Mesenchymal stem cell (in vitro differentiated cells and primary cell): ENCODE measurements around the gene TRPC4.

Source experiments
- DNase-seq: peaks from one replicate; pipeline ENCODE4 v3.0.0-alpha.2; 2013
- H2AFZ ChIP-seq: one replicate; pipeline ENCODE4 v1.6.1; 2013; ENCODE audit warnings: low read depth, mild to moderate bottlenecking, control low read depth, inconsistent platforms, low read length, moderate library complexity
- H2AK5ac ChIP-seq: 2 replicates; pipeline ENCODE4 v1.6.1; 2013; ENCODE audit warnings: low read length, moderate library complexity, mild to moderate bottlenecking, inconsistent platforms; ENCODE audit not compliant: severe bottlenecking
- H2BK120ac ChIP-seq: one replicate; pipeline ENCODE4 v1.6.1; 2013; ENCODE audit warnings: low read depth, mild to moderate bottlenecking, inconsistent platforms, low read length, moderate library complexity
- H2BK12ac ChIP-seq, 2 experiments: one replicate each; pipeline ENCODE4 v1.6.1; 2013; ENCODE audit warnings: inconsistent platforms in 2 of 2, low read length in 2 of 2, mild to moderate bottlenecking in 2 of 2, moderate library complexity in 2 of 2, control low read depth in 1 of 2
- H2BK15ac ChIP-seq: one replicate; pipeline ENCODE4 v1.6.1; 2013; ENCODE audit warnings: mild to moderate bottlenecking, low read depth, inconsistent platforms; ENCODE audit not compliant: poor library complexity, severe bottlenecking
- H2BK5ac ChIP-seq: 2 replicates; pipeline ENCODE4 v1.6.1; 2013; ENCODE audit warnings: low read depth, mild to moderate bottlenecking, low read length, control low read depth, inconsistent platforms; ENCODE audit not compliant: poor library complexity, severe bottlenecking
- H3K14ac ChIP-seq, 2 experiments: one replicate each; pipeline ENCODE4 v1.6.1; 2013; ENCODE audit warnings: inconsistent platforms in 2 of 2, low read length in 2 of 2, control low read depth in 1 of 2, mild to moderate bottlenecking in 1 of 2, moderate library complexity in 1 of 2
- H3K18ac ChIP-seq, 2 experiments: one replicate each; pipeline ENCODE4 v1.6.1; 2013; ENCODE audit warnings: inconsistent platforms in 2 of 2, low read length in 2 of 2, control low read depth in 1 of 2, low read depth in 1 of 2, mild to moderate bottlenecking in 1 of 2
- H3K23ac ChIP-seq, 2 experiments: one replicate each; pipeline ENCODE4 v1.6.1; 2013; ENCODE audit warnings: inconsistent platforms in 2 of 2, low read length in 2 of 2, mild to moderate bottlenecking in 2 of 2, moderate library complexity in 2 of 2, control low read depth in 1 of 2
- H3K27ac ChIP-seq: 2 replicates; pipeline ENCODE4 v1.5.1; 2013; ENCODE audit warnings: mild to moderate bottlenecking, moderate library complexity, low read length, control low read depth, inconsistent platforms; ENCODE audit not compliant: poor library complexity, severe bottlenecking
- H3K27me3 ChIP-seq, 2 experiments: 2 replicates each; pipeline versions ENCODE4 v1.6.1 to v1.7.0; 2013; ENCODE audit warnings: low read length in 2 of 2, mild to moderate bottlenecking in 2 of 2, moderate library complexity in 2 of 2, control low read depth in 1 of 2, inconsistent platforms in 1 of 2; ENCODE audit not compliant: control insufficient read depth in 1 of 2, insufficient read depth in 1 of 2
- H3K36me3 ChIP-seq, 2 experiments: 2 replicates each; pipeline versions ENCODE4 v1.6.1 to v1.7.0; 2013; ENCODE audit warnings: low read length in 2 of 2, control low read depth in 1 of 2, inconsistent platforms in 1 of 2, low read depth in 1 of 2, mild to moderate bottlenecking in 1 of 2; ENCODE audit not compliant: insufficient read depth in 2 of 2, control insufficient read depth in 1 of 2
- H3K4ac ChIP-seq, 2 experiments: one replicate each; pipeline ENCODE4 v1.6.1; 2013; ENCODE audit warnings: inconsistent platforms in 2 of 2, low read length in 2 of 2, mild to moderate bottlenecking in 2 of 2, moderate library complexity in 2 of 2, control low read depth in 1 of 2, low read depth in 1 of 2
- H3K4me1 ChIP-seq: 2 replicates; pipeline ENCODE4 v1.6.1; 2013; ENCODE audit warnings: low read depth, low read length, control low read depth; ENCODE audit not compliant: control insufficient read depth, insufficient read depth
- H3K4me2 ChIP-seq: 2 replicates; pipeline ENCODE4 v1.6.1; 2013; ENCODE audit warnings: low read length, mild to moderate bottlenecking, inconsistent platforms; ENCODE audit not compliant: poor library complexity, severe bottlenecking
- H3K4me3 ChIP-seq, 2 experiments: 2 replicates each; pipeline versions ENCODE4 v1.5.1 to v1.7.0; 2013; ENCODE audit warnings: low read length in 2 of 2, mild to moderate bottlenecking in 2 of 2, control low read depth in 1 of 2, low read depth in 1 of 2; ENCODE audit not compliant: insufficient read depth in 1 of 2
- H3K79me1 ChIP-seq: replicated peaks from 2 replicates; pipeline ENCODE4 v1.6.1; 2013; ENCODE audit warnings: mild to moderate bottlenecking, control low read depth, low read length, inconsistent platforms; ENCODE audit not compliant: poor library complexity, severe bottlenecking
- H3K9ac ChIP-seq: 2 replicates; pipeline ENCODE4 v1.7.0; 2013; ENCODE audit warnings: mild to moderate bottlenecking, low read length, moderate library complexity
- H3K9me3 ChIP-seq: 2 replicates; pipeline ENCODE4 v1.7.0; 2013; ENCODE audit warnings: mild to moderate bottlenecking, low read length; ENCODE audit not compliant: control insufficient read depth
- H4K8ac ChIP-seq: one replicate; pipeline ENCODE4 v1.6.1; 2013; ENCODE audit warnings: inconsistent platforms, mild to moderate bottlenecking, low read length, moderate library complexity
- H4K91ac ChIP-seq: one replicate; pipeline ENCODE4 v1.6.1; 2013; ENCODE audit warnings: mild to moderate bottlenecking, low read length, inconsistent platforms
- WGBS: methylation state at CpG from one replicate; pipeline ENCODE4 v1.1.7; 2013; ENCODE audit warnings: mixed read lengths; 5-methylcytosine and 5-hydroxymethylcytosine counted together

The TRPC4 gene

GRCh38 chr13:37690361-37690760 lies 179.2 kb downstream of the TRPC4 start:
- Histone ChIP-seq H3K4me3 (no peak overlapping the region), H3K27ac (no peak overlapping the region), H3K4ac (no peak overlapping the region), H4K8ac (no peak overlapping the region), H3K79me1 (no peaks in the 10 kb centered on the region), H3K18ac (peak overlapping the region in 1 of 2 experiments; percentile 43), H2BK12ac (no peak overlapping the region), H3K9me3 (no peaks in the 10 kb centered on the region), H2BK120ac (no peak overlapping the region), H3K4me1 (no peaks in the 10 kb centered on the region), H2AK5ac (no peak overlapping the region), H2BK5ac (no peak overlapping the region), H3K4me2 (no peak overlapping the region), H3K36me3 (no peaks in the 10 kb centered on the region), H3K23ac (no peak overlapping the region), H2BK15ac (no peak overlapping the region), H4K91ac (no peak overlapping the region), H2AFZ (no peak overlapping the region), H3K14ac (no peak overlapping the region), H3K27me3 (no peaks in the 10 kb centered on the region), H3K9ac (no peak overlapping the region)
- WGBS: 56% methylated on average over 4 of the region's 5 CpGs
- peak; percentile 36 for DNase-seq

GRCh38 chr13:37686501-37686900 lies 183.1 kb downstream of the TRPC4 start:
- Histone ChIP-seq H4K8ac (no peak overlapping the region), H2BK12ac (no peak overlapping the region), H2BK15ac (no peak overlapping the region), H3K18ac (no peak overlapping the region), H2BK120ac (no peak overlapping the region), H3K4me1 (no peaks in the 10 kb centered on the region), H3K4ac (no peak overlapping the region), H3K36me3 (no peaks in the 10 kb centered on the region), H3K27me3 (no peaks in the 10 kb centered on the region), H3K23ac (no peak overlapping the region), H3K79me1 (no peaks in the 10 kb centered on the region), H3K9me3 (no peaks in the 10 kb centered on the region), H2BK5ac (no peak overlapping the region), H3K9ac (no peak overlapping the region), H2AK5ac (no peak overlapping the region), H3K4me2 (no peak overlapping the region), H2AFZ (no peak overlapping the region), H4K91ac (no peak overlapping the region), H3K14ac (no peak overlapping the region), H3K27ac (no peak overlapping the region), H3K4me3 (no peak overlapping the region)
- no peak for DNase-seq
- 100% methylated on average over 2 of the region's 2 CpGs for WGBS

- Histone ChIP-seq H2AFZ (no peak overlapping the region), H3K4me2 (no peak overlapping the region), H3K79me1 (no peaks in the 10 kb centered on the region), H3K4ac (no peak overlapping the region), H3K9ac (no peak overlapping the region), H3K27ac (no peak overlapping the region), H2AK5ac (no peak overlapping the region), H3K18ac (no peak overlapping the region), H3K36me3 (no peaks in the 10 kb centered on the region), H4K91ac (no peak overlapping the region), H3K27me3 (no peaks in the 10 kb centered on the region), H3K23ac (no peak overlapping the region), H2BK15ac (no peak overlapping the region), H2BK120ac (no peak overlapping the region), H3K4me1 (no peaks in the 10 kb centered on the region), H3K4me3 (no peak overlapping the region), H3K14ac (no peak overlapping the region), H2BK5ac (no peak overlapping the region), H4K8ac (no peak overlapping the region), H3K9me3 (no peaks in the 10 kb centered on the region), H2BK12ac (no peak overlapping the region)
- no peak for DNase-seq
- 75% methylated on average over 4 of the region's 5 CpGs for WGBS
These were observed 184.4 kb downstream of the TRPC4 start for GRCh38 chr13:37685206-37685605.

DNA sequence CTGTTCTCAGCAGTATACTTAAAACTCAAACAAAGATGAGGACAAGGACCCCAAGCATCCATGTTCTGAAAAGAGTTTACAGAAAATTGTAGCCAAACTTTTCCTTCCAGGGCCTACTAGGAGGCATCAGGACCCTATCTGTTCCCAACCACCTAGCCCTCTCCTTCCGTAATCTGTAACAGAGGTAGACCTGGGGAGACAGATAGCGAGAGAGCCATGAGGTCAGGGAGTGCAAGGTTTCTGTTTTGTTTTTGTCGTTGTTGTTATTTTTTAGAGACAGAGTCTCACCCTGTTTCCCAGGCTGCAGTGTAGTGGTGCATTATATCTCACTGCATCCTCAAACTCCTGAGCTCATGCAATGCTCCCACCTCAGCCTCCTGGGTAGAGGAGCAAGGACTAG lies 187.1 kb downstream of the TRPC4 start:
- Histone ChIP-seq H4K8ac (no peak overlapping the region), H3K14ac (no peak overlapping the region), H2BK120ac (peak overlapping the region; percentile 84), H2AFZ (no peak overlapping the region), H3K4me3 (no peak overlapping the region), H3K23ac (no peak overlapping the region), H3K27ac (no peak overlapping the region), H2BK15ac (peak overlapping the region; percentile 80), H3K4ac (peak overlapping the region in 1 of 2 experiments; percentile 40), H3K27me3 (no peaks in the 10 kb centered on the region), H3K9ac (no peak overlapping the region), H3K4me2 (no peak overlapping the region), H3K9me3 (no peaks in the 10 kb centered on the region), H3K36me3 (no peaks in the 10 kb centered on the region), H3K4me1 (no peaks in the 10 kb centered on the region), H3K18ac (no peak overlapping the region), H2BK12ac (peak overlapping the region; percentile 72 to 82), H2AK5ac (no peak overlapping the region), H2BK5ac (no peak overlapping the region), H3K79me1 (no peaks in the 10 kb centered on the region), H4K91ac (no peak overlapping the region)
- no CpG with 5 or more reads among the region's 3 CpGs for WGBS
- no peak for DNase-seq
